Kidney (tissue), 14 donors: ENCODE data around the gene ACTG1. TPM values are rescaled to one million over a fixed set of nuclear protein-coding genes. Genes with fewer than 3 reads are reported as not detected.

ENCODE experiments used
- DNase-seq, 5 donors: peaks; one replicate each; pipeline ENCODE4 v3.0.0-alpha.2; 2013 to 2020
- FAIRE-seq: peaks from 2 replicates; lab custom pipeline; 2012; peaks lifted over from hg19 to GRCh38; lab: Jason Lieb, UNC
- H3K27ac ChIP-seq, 2 donors: one replicate each; pipeline ENCODE4 v1.7.0; 2013; ENCODE audit warnings: low read depth in 2 of 2, low read length in 2 of 2, inconsistent platforms in 1 of 2
- H3K27me3 ChIP-seq: one replicate; pipeline ENCODE4 v1.7.1; 2013; ENCODE audit warnings: low read length, inconsistent platforms; ENCODE audit not compliant: control insufficient read depth, insufficient read depth
- H3K36me3 ChIP-seq, 3 donors: one replicate each; pipeline versions ENCODE4 v1.7.0 to v1.7.1; 2013; ENCODE audit warnings: low read length in 3 of 3, control low read depth in 1 of 3, inconsistent platforms in 1 of 3; ENCODE audit not compliant: insufficient read depth in 3 of 3, control insufficient read depth in 2 of 3
- H3K4me1 ChIP-seq, 3 donors: one replicate each; pipeline versions ENCODE4 v1.7.0 to v1.7.1; 2013; ENCODE audit warnings: low read length in 3 of 3, inconsistent platforms in 1 of 3, low read depth in 1 of 3; ENCODE audit not compliant: control insufficient read depth in 2 of 3, insufficient read depth in 2 of 3
- H3K4me3 ChIP-seq, 3 donors: one replicate each; pipeline versions ENCODE4 v1.7.0 to v1.8.1; 2013; ENCODE audit warnings: low read length in 3 of 3, control low read depth in 1 of 3, inconsistent platforms in 1 of 3
- H3K9ac ChIP-seq, 3 donors: one replicate each; pipeline versions ENCODE4 v1.7.0 to v1.7.1; 2013; ENCODE audit warnings: low read length in 3 of 3, control low read depth in 1 of 3, inconsistent platforms in 1 of 3
- H3K9me3 ChIP-seq, 3 donors: one replicate each; pipeline versions ENCODE4 v1.7.0 to v1.7.1; 2013; ENCODE audit warnings: low read length in 3 of 3, control low read depth in 1 of 3, inconsistent platforms in 1 of 3; ENCODE audit not compliant: control insufficient read depth in 2 of 3, insufficient read depth in 1 of 3
- intact Hi-C: fragments of 100-400 bp; cut with DNase I; formaldehyde crosslinking; loops from one replicate; pipeline ENCODE4 v1.11.1; 2022
- polyA plus RNA-seq: library from polyadenylated mRNA; stranded (reverse); fragments of 350-450 nt; fragmentation: Illumina TruSeq; extraction: RNeasy Lipid Tissue Mini Kit (QIAGEN cat#74804); gene quantifications from one replicate; pipeline ENCODE4 v1.2.3, GENCODE V29; 2014; ENCODE audit warnings: low read depth, low replicate concordance; ENCODE audit not compliant: insufficient read depth
- total RNA-seq: library from RNA; stranded (reverse); fragmentation: NEBNext Ultra II Directional; extraction: Animal tissue kit (Norgen Biotek cat#: 25700); gene quantifications from one replicate; pipeline ENCODE4 v1.2.1, GENCODE V29; 2021
- TF ChIP-seq, protein P1 (sequence below): IDR thresholded peaks from 3 replicates; pipeline ENCODE4 v1.5.1; 2012; ENCODE audit warnings: mild to moderate bottlenecking, moderate library complexity, borderline replicate concordance; ENCODE audit not compliant: insufficient read depth; ENCODE audit errors: extremely low read depth
- donor health status: control.
- donor health status: control.
- donor health status: control.
- donor health status: control.
- donor health status: control.
- donor health status: DM: yes; HTN: yes; CAD: no.
- donor health status: Normal renal cell carcinoma (clear cell type).

Gene ACTG1
- total and polyA plus RNA-seq, 2 donors from 2014 or later: 1,350 to 2,632 TPM

DNA sequence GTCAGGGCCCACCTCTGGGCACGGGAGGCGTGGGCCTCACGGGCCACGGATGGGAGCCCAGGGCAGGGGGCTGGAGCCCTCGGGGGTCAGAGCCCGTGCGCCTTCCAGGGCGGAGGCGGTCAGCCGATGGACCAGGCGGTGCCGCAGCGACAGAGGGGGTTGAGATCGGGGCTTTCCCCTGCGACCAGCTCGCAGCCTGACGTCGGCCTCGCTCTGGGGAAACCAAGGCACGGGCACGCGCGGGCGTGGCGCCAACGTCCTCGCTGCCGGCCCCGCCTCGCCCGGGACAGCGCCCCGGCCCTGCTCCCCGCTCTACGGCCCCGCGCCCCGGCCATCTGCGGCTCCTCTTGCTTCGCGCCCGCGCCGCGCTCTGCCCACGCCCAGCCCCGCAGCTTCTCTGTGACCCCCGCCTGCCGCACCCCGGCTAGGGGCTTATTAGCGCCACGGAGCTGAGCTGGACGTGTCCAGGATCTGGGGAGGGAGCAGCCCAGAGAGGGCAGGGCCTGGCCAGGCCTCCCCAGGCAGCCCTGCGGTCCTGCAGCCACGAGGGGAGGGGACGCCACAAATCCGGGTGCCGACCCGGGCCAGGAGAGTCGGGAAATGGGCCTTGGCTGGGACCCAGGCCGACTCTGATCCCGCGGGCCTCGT, 13.5 kb downstream of the ACTG1 start:
- Histone ChIP-seq H3K9me3 (no peaks in the 10 kb centered on the region), H3K27ac (no peak overlapping the region), H3K27me3 (no peaks in the 10 kb centered on the region), H3K9ac (no peak overlapping the region), H3K4me3 (no peak overlapping the region), H3K36me3 (no peaks in the 10 kb centered on the region), H3K4me1 (peaks cover 0 to 2% (median 0%) of the 10 kb centered on the region in 3 donors)
- TF ChIP-seq, protein P1, sequence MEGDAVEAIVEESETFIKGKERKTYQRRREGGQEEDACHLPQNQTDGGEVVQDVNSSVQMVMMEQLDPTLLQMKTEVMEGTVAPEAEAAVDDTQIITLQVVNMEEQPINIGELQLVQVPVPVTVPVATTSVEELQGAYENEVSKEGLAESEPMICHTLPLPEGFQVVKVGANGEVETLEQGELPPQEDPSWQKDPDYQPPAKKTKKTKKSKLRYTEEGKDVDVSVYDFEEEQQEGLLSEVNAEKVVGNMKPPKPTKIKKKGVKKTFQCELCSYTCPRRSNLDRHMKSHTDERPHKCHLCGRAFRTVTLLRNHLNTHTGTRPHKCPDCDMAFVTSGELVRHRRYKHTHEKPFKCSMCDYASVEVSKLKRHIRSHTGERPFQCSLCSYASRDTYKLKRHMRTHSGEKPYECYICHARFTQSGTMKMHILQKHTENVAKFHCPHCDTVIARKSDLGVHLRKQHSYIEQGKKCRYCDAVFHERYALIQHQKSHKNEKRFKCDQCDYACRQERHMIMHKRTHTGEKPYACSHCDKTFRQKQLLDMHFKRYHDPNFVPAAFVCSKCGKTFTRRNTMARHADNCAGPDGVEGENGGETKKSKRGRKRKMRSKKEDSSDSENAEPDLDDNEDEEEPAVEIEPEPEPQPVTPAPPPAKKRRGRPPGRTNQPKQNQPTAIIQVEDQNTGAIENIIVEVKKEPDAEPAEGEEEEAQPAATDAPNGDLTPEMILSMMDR: no peak
- FAIRE-seq (no peak), DNase-seq (peak in 1 of 5 donors; percentile 19)
- intact Hi-C loops: no loop called here

DNA sequence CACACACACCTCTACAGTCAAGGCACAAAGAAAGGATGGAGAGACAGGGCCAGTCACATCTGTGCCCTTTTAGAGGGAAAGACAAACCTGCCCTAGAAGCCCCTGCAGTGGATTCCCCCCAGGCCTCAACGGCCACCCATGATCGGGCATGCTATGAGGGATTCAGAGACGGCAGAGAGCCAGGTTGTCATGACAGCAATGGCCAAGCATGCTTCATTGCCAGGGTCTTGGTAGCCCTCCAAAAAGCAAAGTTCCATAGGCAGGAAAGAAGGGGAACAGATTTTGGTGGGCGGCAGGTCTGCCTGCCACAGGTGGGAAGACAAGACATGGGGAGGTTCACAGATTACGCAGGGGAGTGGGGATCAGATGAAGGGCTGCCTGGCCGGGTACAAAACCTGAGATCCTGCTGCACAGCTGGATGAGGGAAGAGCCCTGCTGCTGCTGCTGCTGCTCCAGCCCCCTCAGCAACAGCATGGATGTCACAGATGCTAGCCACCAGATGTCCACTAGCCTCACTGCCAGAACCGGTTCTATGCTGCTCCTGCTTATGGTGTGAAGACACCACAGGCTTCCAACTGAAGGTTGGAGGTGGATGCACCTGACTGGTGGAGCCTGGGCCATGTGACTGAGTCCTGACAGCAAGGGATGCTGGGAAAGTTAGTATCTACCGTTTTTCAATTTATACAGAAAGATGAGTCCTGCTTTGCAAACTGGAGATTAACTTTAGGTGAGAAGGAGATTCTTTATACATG, 17.8 kb downstream of the ACTG1 start:
- H3K27me3 ChIP-seq: no peaks in the 10 kb centered on the region
- TF ChIP-seq, protein P1: no peak
- H3K9ac ChIP-seq: no peak overlapping the region
- no peak overlapping the region for H3K27ac ChIP-seq
- no peak overlapping the region for H3K4me3 ChIP-seq
- intact Hi-C loops: no loop called here
- H3K9me3 ChIP-seq: no peaks in the 10 kb centered on the region
- FAIRE-seq (no peak), DNase-seq (peak in 1 of 5 donors; percentile 13)
- H3K36me3 ChIP-seq: no peaks in the 10 kb centered on the region
- H3K4me1 ChIP-seq: peaks cover 0 to 4% (median 0%) of the 10 kb centered on the region in 3 donors

DNA sequence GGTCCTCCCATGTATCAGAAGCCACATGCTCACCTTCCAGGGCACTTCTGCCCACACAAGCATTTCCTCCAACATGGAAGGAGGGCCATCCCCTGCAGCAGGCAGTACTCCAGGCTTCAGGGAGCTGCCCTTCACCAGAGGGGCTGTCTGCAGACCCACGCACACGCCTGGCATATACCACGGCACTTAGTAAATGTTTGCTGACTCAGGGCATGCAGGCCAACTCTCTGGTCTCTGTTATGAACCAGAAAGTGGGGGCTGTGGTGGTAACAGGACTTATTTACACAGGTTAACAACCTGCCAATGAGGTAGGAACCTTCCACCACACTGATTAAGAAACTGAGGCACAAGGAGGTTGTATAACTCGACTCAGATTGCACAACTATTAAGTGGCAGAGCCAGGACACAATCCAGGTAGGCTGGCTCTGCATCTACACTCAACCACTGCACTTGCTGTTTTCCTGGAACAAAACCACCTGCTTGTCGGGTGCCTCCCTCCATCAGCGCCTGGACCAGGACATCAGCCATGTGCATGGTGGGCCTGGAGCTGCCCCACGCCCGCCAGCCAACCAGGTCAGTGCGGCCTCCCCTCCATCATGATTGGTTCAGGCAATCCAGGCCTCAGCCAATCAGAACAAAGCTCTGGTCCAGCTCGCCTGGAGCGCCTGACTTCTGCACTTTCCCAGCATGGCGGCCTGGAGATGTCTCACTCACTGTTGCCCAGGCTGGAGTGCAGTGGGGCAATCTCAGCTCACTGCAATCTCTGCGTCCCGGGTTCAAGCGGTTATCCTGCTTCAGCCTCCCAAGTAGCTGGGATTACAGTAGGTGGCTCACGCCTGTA, 19.2 kb downstream of the ACTG1 start:
- Histone ChIP-seq H3K4me1 (peaks cover 0 to 2% (median 0%) of the 10 kb centered on the region in 3 donors), H3K4me3 (no peak overlapping the region), H3K27me3 (no peaks in the 10 kb centered on the region), H3K9me3 (no peaks in the 10 kb centered on the region), H3K36me3 (no peaks in the 10 kb centered on the region), H3K9ac (no peak overlapping the region), H3K27ac (no peak overlapping the region)
- FAIRE-seq: no peak
- intact Hi-C loops: no loop called here
- no peak for DNase-seq
- TF ChIP-seq, protein P1: no peak
